ENCODE results near the gene EFCAB13. TPM values are rescaled to one million over a fixed set of nuclear protein-coding genes. Genes with fewer than 3 reads are reported as not detected.

The EFCAB13 gene
- 1 to 10 TPM; 4.3 to 5.9 TPM for total RNA-seq

- TF ChIP-seq, protein P1, sequence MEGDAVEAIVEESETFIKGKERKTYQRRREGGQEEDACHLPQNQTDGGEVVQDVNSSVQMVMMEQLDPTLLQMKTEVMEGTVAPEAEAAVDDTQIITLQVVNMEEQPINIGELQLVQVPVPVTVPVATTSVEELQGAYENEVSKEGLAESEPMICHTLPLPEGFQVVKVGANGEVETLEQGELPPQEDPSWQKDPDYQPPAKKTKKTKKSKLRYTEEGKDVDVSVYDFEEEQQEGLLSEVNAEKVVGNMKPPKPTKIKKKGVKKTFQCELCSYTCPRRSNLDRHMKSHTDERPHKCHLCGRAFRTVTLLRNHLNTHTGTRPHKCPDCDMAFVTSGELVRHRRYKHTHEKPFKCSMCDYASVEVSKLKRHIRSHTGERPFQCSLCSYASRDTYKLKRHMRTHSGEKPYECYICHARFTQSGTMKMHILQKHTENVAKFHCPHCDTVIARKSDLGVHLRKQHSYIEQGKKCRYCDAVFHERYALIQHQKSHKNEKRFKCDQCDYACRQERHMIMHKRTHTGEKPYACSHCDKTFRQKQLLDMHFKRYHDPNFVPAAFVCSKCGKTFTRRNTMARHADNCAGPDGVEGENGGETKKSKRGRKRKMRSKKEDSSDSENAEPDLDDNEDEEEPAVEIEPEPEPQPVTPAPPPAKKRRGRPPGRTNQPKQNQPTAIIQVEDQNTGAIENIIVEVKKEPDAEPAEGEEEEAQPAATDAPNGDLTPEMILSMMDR (IDR thresholded peaks at IDR 0.05), result no peak
- H3K27me3 Mint-ChIP-seq, result peaks cover 7% of the 10 kb centered on the region
- peaks cover 3% of the 10 kb centered on the region for H3K9me3 Mint-ChIP-seq
- ChIA-PET CTCF (interaction anchor here (0.7 to 2.8 kb wide), 4 partner anchors 7 to 95 kb away, joined by 3 to 14 read pairs (median 5); no protein-coding TSS in a partner anchor), POLR2A (interaction anchor here (0.5 kb wide), 1 partner anchor 15 kb away, joined by 3 read pairs; no protein-coding TSS in a partner anchor)
- H3K27ac Mint-ChIP-seq, result peak within 1 kb of the TSS; percentile 93
- ATAC-seq, result peak; percentile 90
- peaks cover 14% of the 10 kb centered on the region for H3K4me1 Mint-ChIP-seq (ENCODE audit: low read depth)
- DNase-seq, result peak; percentile 82
- peak within 1 kb of the TSS; percentile 95 for H3K4me3 Mint-ChIP-seq
- intact Hi-C loops (cut with micrococcal nuclease), result no loop called here
- no peaks in the 10 kb centered on the region for H3K36me3 Mint-ChIP-seq (ENCODE audit: low read depth)
These were observed at the start of gene EFCAB13 for GRCh38 chr17:47323382-47324223. Gene EFCAB13 (plus strand): TSS chr17:47323955. CDS start chr17:47328354, 4,399 bp downstream.

GRCh38 chr17:47274319-47275069 is 49.3 kb upstream of the EFCAB13 start:
- intact Hi-C loops (cut with micrococcal nuclease), result no loop called here
- Mint-ChIP-seq H3K4me3 (no peak overlapping the region), H3K27me3 (no peaks in the 10 kb centered on the region), H3K36me3 (ENCODE audit: low read depth) (no peaks in the 10 kb centered on the region), H3K27ac (no peak overlapping the region), H3K9me3 (peaks cover 1% of the 10 kb centered on the region), H3K4me1 (ENCODE audit: low read depth) (no peaks in the 10 kb centered on the region)
- ChIA-PET CTCF (interaction anchor here (2.2 kb wide), 1 partner anchor 11 kb away, joined by 5 read pairs; no protein-coding TSS in a partner anchor), POLR2A (no interaction called here)
- TF ChIP-seq, protein P1 (IDR thresholded peaks at IDR 0.05), result no peak
- DNase-seq, result no peak
- ATAC-seq, result no peak

GRCh38 chr17:47275245-47275984 is 48.3 kb upstream of the EFCAB13 start:
- ChIA-PET CTCF (no interaction called here), POLR2A (no interaction called here)
- TF ChIP-seq, protein P1 (IDR thresholded peaks at IDR 0.05), result no peak
- Mint-ChIP-seq H3K27me3 (no peaks in the 10 kb centered on the region), H3K36me3 (ENCODE audit: low read depth) (no peaks in the 10 kb centered on the region), H3K27ac (no peak overlapping the region), H3K4me1 (ENCODE audit: low read depth) (no peaks in the 10 kb centered on the region), H3K4me3 (no peak overlapping the region), H3K9me3 (no peaks in the 10 kb centered on the region)
- intact Hi-C loops (cut with micrococcal nuclease), result no loop called here
- ATAC-seq (no peak), DNase-seq (no peak)

- TF ChIP-seq, protein P1 (IDR thresholded peaks at IDR 0.05), result no peak
- ChIA-PET CTCF (no interaction called here), POLR2A (no interaction called here)
- Mint-ChIP-seq H3K4me1 (ENCODE audit: low read depth) (no peaks in the 10 kb centered on the region), H3K36me3 (ENCODE audit: low read depth) (no peaks in the 10 kb centered on the region), H3K4me3 (no peak overlapping the region), H3K27me3 (no peaks in the 10 kb centered on the region), H3K27ac (no peak overlapping the region), H3K9me3 (no peaks in the 10 kb centered on the region)
- intact Hi-C loops (cut with micrococcal nuclease), result no loop called here
- DNase-seq (no peak), ATAC-seq (no peak)
These were observed 47.3 kb upstream of the EFCAB13 start for GRCh38 chr17:47276444-47276843.

Data from activated CD8-positive, alpha-beta T cell treated with anti-CD3 and anti-CD28 coated beads for 36 hours (primary cell).